Measurements from ENCODE around the gene AGO4.
"Not testable (repeated sequence)": the region's sequence is repeated elsewhere in the genome, so short reads cannot be mapped to it uniquely, and the experiment has no call there.

The AGO4 gene

GRCh38 chr1:35812754-35813153 is 4.9 kb downstream of the AGO4 start:
- not testable (repeated sequence) for H3K27ac ChIP-seq (ENCODE audit: low read depth, low read length, severe bottlenecking); H3K9me3 ChIP-seq (ENCODE audit: control insufficient read depth, low read length); H3K4me3 ChIP-seq (ENCODE audit: extremely low read depth, insufficient read depth, low read length, poor library complexity, severe bottlenecking)
- Histone ChIP-seq H3K4me1 (ENCODE audit: control insufficient read depth, insufficient read depth, low read length, poor library complexity, severe bottlenecking) (peaks cover 14% of the 10 kb centered on the region), H3K36me3 (ENCODE audit: control insufficient read depth, insufficient read depth, low read length) (peaks cover 11% of the 10 kb centered on the region)
- 100% methylated on average over 1 of the region's 5 CpGs; no CpG with 5 or more reads in 1 of the 2 experiments for WGBS, 2 experiments (ENCODE audit: insufficient coverage in 2 of 2)

GRCh38 chr1:35825255-35825654 is 17.4 kb downstream of the AGO4 start:
- Histone ChIP-seq H3K4me3 (ENCODE audit: extremely low read depth, insufficient read depth, low read length, poor library complexity, severe bottlenecking) (no peak overlapping the region), H3K9me3 (ENCODE audit: control insufficient read depth, low read length) (no peaks in the 10 kb centered on the region), H3K36me3 (ENCODE audit: control insufficient read depth, insufficient read depth, low read length) (peaks cover 52% of the 10 kb centered on the region), H3K27ac (ENCODE audit: low read depth, low read length, severe bottlenecking) (no peak overlapping the region), H3K4me1 (ENCODE audit: control insufficient read depth, insufficient read depth, low read length, poor library complexity, severe bottlenecking) (no peaks in the 10 kb centered on the region)
- WGBS, 2 experiments (ENCODE audit: insufficient coverage in 2 of 2), result 88% methylated on average over 1 of the region's 1 CpG; no CpG with 5 or more reads in 1 of the 2 experiments

GRCh38 chr1:35832276-35832905 is 24.6 kb downstream of the AGO4 start:
- H3K9me3 ChIP-seq (ENCODE audit: control insufficient read depth, low read length), result no peaks in the 10 kb centered on the region
- no peak overlapping the region for H3K4me3 ChIP-seq (ENCODE audit: extremely low read depth, insufficient read depth, low read length, poor library complexity, severe bottlenecking)
- no peaks in the 10 kb centered on the region for H3K4me1 ChIP-seq (ENCODE audit: control insufficient read depth, insufficient read depth, low read length, poor library complexity, severe bottlenecking)
- no peak overlapping the region for H3K27ac ChIP-seq (ENCODE audit: low read depth, low read length, severe bottlenecking)
- no CpG with 5 or more reads among the region's 2 CpGs for WGBS, 2 experiments (ENCODE audit: insufficient coverage in 2 of 2)
- H3K36me3 ChIP-seq (ENCODE audit: control insufficient read depth, insufficient read depth, low read length), result peaks cover 80% of the 10 kb centered on the region

- no peak overlapping the region for H3K27ac ChIP-seq (ENCODE audit: low read depth, low read length, severe bottlenecking)
- no peak overlapping the region for H3K4me3 ChIP-seq (ENCODE audit: extremely low read depth, insufficient read depth, low read length, poor library complexity, severe bottlenecking)
- H3K36me3 ChIP-seq (ENCODE audit: control insufficient read depth, insufficient read depth, low read length), result peaks cover 82% of the 10 kb centered on the region
- no peaks in the 10 kb centered on the region for H3K4me1 ChIP-seq (ENCODE audit: control insufficient read depth, insufficient read depth, low read length, poor library complexity, severe bottlenecking)
- H3K9me3 ChIP-seq (ENCODE audit: control insufficient read depth, low read length), result no peaks in the 10 kb centered on the region
- 100% methylated on average over 1 of the region's 2 CpGs for WGBS, 2 experiments (ENCODE audit: insufficient coverage in 2 of 2)
Measured at GRCh38 chr1:35833395-35833794, 25.6 kb downstream of the AGO4 start.

- H3K27ac ChIP-seq (ENCODE audit: low read depth, low read length, severe bottlenecking), result no peak overlapping the region
- H3K4me1 ChIP-seq (ENCODE audit: control insufficient read depth, insufficient read depth, low read length, poor library complexity, severe bottlenecking), result no peaks in the 10 kb centered on the region
- no peak overlapping the region for H3K4me3 ChIP-seq (ENCODE audit: extremely low read depth, insufficient read depth, low read length, poor library complexity, severe bottlenecking)
- no peaks in the 10 kb centered on the region for H3K9me3 ChIP-seq (ENCODE audit: control insufficient read depth, low read length)
- H3K36me3 ChIP-seq (ENCODE audit: control insufficient read depth, insufficient read depth, low read length), result peaks cover 87% of the 10 kb centered on the region
- WGBS, 2 experiments (ENCODE audit: insufficient coverage in 2 of 2), result 100% methylated on average over 1 to 2 of the region's 2 CpGs
Measured at GRCh38 chr1:35834218-35834617, 26.4 kb downstream of the AGO4 start.

GRCh38 chr1:35835398-35835797 is 27.6 kb downstream of the AGO4 start:
- Histone ChIP-seq H3K36me3 (ENCODE audit: control insufficient read depth, insufficient read depth, low read length) (peaks cover 86% of the 10 kb centered on the region), H3K9me3 (ENCODE audit: control insufficient read depth, low read length) (no peaks in the 10 kb centered on the region), H3K4me1 (ENCODE audit: control insufficient read depth, insufficient read depth, low read length, poor library complexity, severe bottlenecking) (no peaks in the 10 kb centered on the region), H3K4me3 (ENCODE audit: extremely low read depth, insufficient read depth, low read length, poor library complexity, severe bottlenecking) (no peak overlapping the region), H3K27ac (ENCODE audit: low read depth, low read length, severe bottlenecking) (no peak overlapping the region)
- WGBS, 2 experiments (ENCODE audit: insufficient coverage in 2 of 2), result 59 to 63% methylated on average over 1 to 2 of the region's 2 CpGs

- H3K27ac ChIP-seq (ENCODE audit: low read depth, low read length, severe bottlenecking), result no peak overlapping the region
- no peak overlapping the region for H3K4me3 ChIP-seq (ENCODE audit: extremely low read depth, insufficient read depth, low read length, poor library complexity, severe bottlenecking)
- H3K9me3 ChIP-seq (ENCODE audit: control insufficient read depth, low read length), result no peaks in the 10 kb centered on the region
- H3K4me1 ChIP-seq (ENCODE audit: control insufficient read depth, insufficient read depth, low read length, poor library complexity, severe bottlenecking), result no peaks in the 10 kb centered on the region
- WGBS, 2 experiments (ENCODE audit: insufficient coverage in 2 of 2), result no CpG with 5 or more reads among the region's 1 CpG
- H3K36me3 ChIP-seq (ENCODE audit: control insufficient read depth, insufficient read depth, low read length), result peaks cover 84% of the 10 kb centered on the region
Measured at GRCh38 chr1:35836734-35837133, 28.9 kb downstream of the AGO4 start.

- H3K36me3 ChIP-seq (ENCODE audit: control insufficient read depth, insufficient read depth, low read length), result peaks cover 90% of the 10 kb centered on the region
Measured at GRCh38 chr1:35838693-35839245, 31.0 kb downstream of the AGO4 start.

GRCh38 chr1:35844826-35845225 is 37.0 kb downstream of the AGO4 start:
- WGBS, 2 experiments (ENCODE audit: insufficient coverage in 2 of 2), result 75 to 100% methylated on average over 1 of the region's 1 CpG
- no peak overlapping the region for H3K4me3 ChIP-seq (ENCODE audit: extremely low read depth, insufficient read depth, low read length, poor library complexity, severe bottlenecking)
- H3K36me3 ChIP-seq (ENCODE audit: control insufficient read depth, insufficient read depth, low read length), result peaks cover 66% of the 10 kb centered on the region
- no peaks in the 10 kb centered on the region for H3K4me1 ChIP-seq (ENCODE audit: control insufficient read depth, insufficient read depth, low read length, poor library complexity, severe bottlenecking)
- H3K27ac ChIP-seq (ENCODE audit: low read depth, low read length, severe bottlenecking), result peak overlapping the region; percentile 41
- no peaks in the 10 kb centered on the region for H3K9me3 ChIP-seq (ENCODE audit: control insufficient read depth, low read length)

More at GRCh38 chr1:35838693-35839245, 31.0 kb downstream of the AGO4 start:
- Histone ChIP-seq H3K4me3 (ENCODE audit: extremely low read depth, insufficient read depth, low read length, poor library complexity, severe bottlenecking) (no peak overlapping the region), H3K9me3 (ENCODE audit: control insufficient read depth, low read length) (no peaks in the 10 kb centered on the region), H3K4me1 (ENCODE audit: control insufficient read depth, insufficient read depth, low read length, poor library complexity, severe bottlenecking) (no peaks in the 10 kb centered on the region), H3K27ac (ENCODE audit: low read depth, low read length, severe bottlenecking) (no peak overlapping the region)
- WGBS, 2 experiments (ENCODE audit: insufficient coverage in 2 of 2), result 84 to 95% methylated on average over 4 to 6 of the region's 8 CpGs

- Histone ChIP-seq H3K4me3 (ENCODE audit: extremely low read depth, insufficient read depth, low read length, poor library complexity, severe bottlenecking) (no peak overlapping the region), H3K9me3 (ENCODE audit: control insufficient read depth, low read length) (no peaks in the 10 kb centered on the region), H3K36me3 (ENCODE audit: control insufficient read depth, insufficient read depth, low read length) (peaks cover 73% of the 10 kb centered on the region), H3K4me1 (ENCODE audit: control insufficient read depth, insufficient read depth, low read length, poor library complexity, severe bottlenecking) (no peaks in the 10 kb centered on the region), H3K27ac (ENCODE audit: low read depth, low read length, severe bottlenecking) (no peak overlapping the region)
- 83 to 88% methylated on average over 1 of the region's 1 CpG for WGBS, 2 experiments (ENCODE audit: insufficient coverage in 2 of 2)
Measured at GRCh38 chr1:35845766-35846165, 38.0 kb downstream of the AGO4 start.

GRCh38 chr1:35847935-35848565 is 40.2 kb downstream of the AGO4 start:
- no peaks in the 10 kb centered on the region for H3K4me1 ChIP-seq (ENCODE audit: control insufficient read depth, insufficient read depth, low read length, poor library complexity, severe bottlenecking)
- H3K9me3 ChIP-seq (ENCODE audit: control insufficient read depth, low read length), result no peaks in the 10 kb centered on the region
- H3K36me3 ChIP-seq (ENCODE audit: control insufficient read depth, insufficient read depth, low read length), result peaks cover 68% of the 10 kb centered on the region
- no peak overlapping the region for H3K4me3 ChIP-seq (ENCODE audit: extremely low read depth, insufficient read depth, low read length, poor library complexity, severe bottlenecking)
- no peak overlapping the region for H3K27ac ChIP-seq (ENCODE audit: low read depth, low read length, severe bottlenecking)
- no CpG with 5 or more reads among the region's 1 CpG for WGBS, 2 experiments (ENCODE audit: insufficient coverage in 2 of 2)
